Endothelial cell of umbilical vein (primary cell): ENCODE measurements around the gene TRPC1. TPM values are rescaled to one million over a fixed set of nuclear protein-coding genes. Genes with fewer than 3 reads are reported as not detected.

ENCODE experiments used
- BruUV-seq: library from RNA; stranded (reverse); fragments of 400-500 nt; replicated peaks from 2 replicates; lab custom pipeline; 2021; lab: Mats Ljungman, UMichigan
- CTCF ChIA-PET: fragments of 300-600, 350-600 bp; sonication (Branson Sonifier 250); formaldehyde crosslinking; loops from one replicate; lab custom pipeline; 2021; ENCODE audit warnings: antibody characterized with exemption, inconsistent platforms; lab: Charles Lee
- POLR2A ChIA-PET: fragments of 300-600, 350-600 bp; sonication (Branson Sonifier 250); formaldehyde crosslinking; loops from one replicate; lab custom pipeline; 2021; ENCODE audit warnings: antibody characterized with exemption, inconsistent platforms; lab: Charles Lee
- DNase-seq: peaks from one replicate; pipeline ENCODE4 v3.0.0-alpha.2; 2011; ENCODE audit warnings: low read depth, low spot score
- FAIRE-seq: peaks from 2 replicates; lab custom pipeline; 2011; peaks lifted over from hg19 to GRCh38; lab: Jason Lieb, UNC
- H2AFZ ChIP-seq: 2 replicates; pipeline ENCODE4 v1.6.0; 2012; ENCODE audit warnings: low read depth, low read length, control low read depth, inconsistent platforms
- H3K27ac ChIP-seq: 2 replicates; pipeline ENCODE4 v1.5.1; 2011; ENCODE audit warnings: low read depth, mild to moderate bottlenecking, control low read depth, low read length, moderate library complexity; ENCODE audit not compliant: insufficient read depth
- H3K27me3 ChIP-seq, 2 experiments: 2 replicates each; pipeline versions ENCODE4 v1.6.0 to v1.6.1; 2011; ENCODE audit warnings: low read length in 2 of 2, mixed read lengths in 1 of 2; ENCODE audit not compliant: control insufficient read depth in 2 of 2, insufficient read depth in 2 of 2
- H3K36me3 ChIP-seq, 2 experiments: 2 replicates in 1 of 2; 3 replicates in 1 of 2; pipeline ENCODE4 v1.5.1; 2011; ENCODE audit warnings: low read length in 2 of 2, mild to moderate bottlenecking in 1 of 2, moderate library complexity in 1 of 2; ENCODE audit not compliant: control insufficient read depth in 2 of 2, insufficient read depth in 2 of 2; ENCODE audit errors: extremely low read depth in 1 of 2
- H3K4me1 ChIP-seq: 3 replicates; pipeline ENCODE4 v1.5.1; 2011; ENCODE audit warnings: mild to moderate bottlenecking, low read length; ENCODE audit not compliant: control insufficient read depth, insufficient read depth; ENCODE audit errors: extremely low read depth
- H3K4me2 ChIP-seq: 2 replicates; pipeline ENCODE4 v1.6.1; 2011; ENCODE audit warnings: low read length, control low read depth, mixed read lengths; ENCODE audit not compliant: insufficient read depth
- H3K4me3 ChIP-seq, 3 experiments: fragments of 200-600 bp in 1 of 3; sonication (generic), shearing (Covaris generic) in 1 of 3; replicated peaks in 1 of 3; 2 replicates each; pipeline ENCODE4 v1.5.1; 2011 to 2016; ENCODE audit warnings: control low read depth in 3 of 3, low read length in 3 of 3, mild to moderate bottlenecking in 2 of 3, inconsistent platforms in 1 of 3, low read depth in 1 of 3, moderate library complexity in 1 of 3; ENCODE audit not compliant: insufficient read depth in 1 of 3
- H3K79me2 ChIP-seq: 2 replicates; pipeline ENCODE4 v1.6.0; 2012; ENCODE audit warnings: low read length, inconsistent platforms; ENCODE audit not compliant: control insufficient read depth, insufficient read depth
- H3K9ac ChIP-seq: replicated peaks from 2 replicates; pipeline ENCODE3; 2011; ENCODE audit warnings: low read length, control low read depth; ENCODE audit not compliant: insufficient read depth; ENCODE audit errors: extremely low read depth
- H3K9me1 ChIP-seq: replicated peaks from 3 replicates; pipeline ENCODE4 v1.6.0; 2011; ENCODE audit warnings: mild to moderate bottlenecking, low read length; ENCODE audit not compliant: control insufficient read depth, insufficient read depth; ENCODE audit errors: extremely low read depth
- H3K9me3 ChIP-seq: replicated peaks from 2 replicates; pipeline ENCODE4 v1.5.1; 2012; ENCODE audit warnings: low read length, inconsistent platforms; ENCODE audit not compliant: control insufficient read depth, insufficient read depth
- H4K20me1 ChIP-seq: replicated peaks from 2 replicates; pipeline ENCODE3; 2011; ENCODE audit warnings: mild to moderate bottlenecking, low read length; ENCODE audit not compliant: control insufficient read depth, insufficient read depth; ENCODE audit errors: extremely low read depth
- EZH2 ChIP-seq: IDR thresholded peaks from 2 replicates; pipeline ENCODE4 v1.6.1; 2012; ENCODE audit warnings: borderline replicate concordance, low read depth, mild to moderate bottlenecking, moderate library complexity, low read length, inconsistent platforms; ENCODE audit not compliant: severe bottlenecking
- FOS ChIP-seq: IDR thresholded peaks from 2 replicates; pipeline ENCODE4 v1.6.1; 2011; ENCODE audit warnings: mild to moderate bottlenecking, low read length, moderate library complexity, borderline replicate concordance; ENCODE audit not compliant: insufficient read depth
- GATA2 ChIP-seq: IDR thresholded peaks from 2 replicates; pipeline ENCODE4 v1.7.0; 2011; ENCODE audit warnings: low read depth, mild to moderate bottlenecking, moderate library complexity, mixed read lengths, low read length; ENCODE audit not compliant: insufficient read length, insufficient read depth
- JUN ChIP-seq: IDR thresholded peaks from 2 replicates; pipeline ENCODE4 v1.6.1; 2011; ENCODE audit warnings: borderline replicate concordance, low read depth; ENCODE audit not compliant: insufficient read length, insufficient read depth
- MYC ChIP-seq: IDR thresholded peaks from one replicate; pipeline ENCODE4 v1.6.1; 2011; ENCODE audit warnings: mild to moderate bottlenecking, low read depth, low read length
- POLR2A ChIP-seq: IDR thresholded peaks from 2 replicates; pipeline ENCODE4 v1.6.1; 2012; ENCODE audit warnings: low read depth, mild to moderate bottlenecking, control low read depth, low read length
- POLR2AphosphoS5 ChIP-seq: IDR thresholded peaks from 2 replicates; pipeline ENCODE4 v1.6.1; 2012; ENCODE audit warnings: low read depth, mild to moderate bottlenecking, control low read depth, low read length, moderate library complexity; ENCODE audit not compliant: insufficient read depth
- dilution Hi-C: fragments of 300-500 bp; cut with MboI; formaldehyde crosslinking; loops from one replicate; pipeline ENCODE4 v1.15.0; 2019; ENCODE audit warnings: low sequenced_read_pairs; ENCODE audit not compliant: extremely low pct_ligation_motif_present
- intact Hi-C: fragments of 100-400 bp; cut with micrococcal nuclease; formaldehyde crosslinking; loops from one replicate; pipeline ENCODE4 v1.10.0; 2022
- polyA plus RNA-seq, 4 experiments: library from polyadenylated mRNA; depleted of rRNA in 3 of 4; stranded (reverse) in 3 of 4; unstranded in 1 of 4; fragments of >200 nt; gene quantifications; 2 replicates each; pipeline versions ENCODE4 v1.2.1 to v1.2.3, GENCODE V29; 2011 to 2012; ENCODE audit warnings: missing spikeins in 1 of 4
- total RNA-seq: library from RNA; stranded (reverse); gene quantifications from 2 replicates; pipeline ENCODE4 v1.2.3, GENCODE V29; 2021
- TF ChIP-seq, protein P1 (sequence below): IDR thresholded peaks from 2 replicates; pipeline ENCODE4 v1.6.1; 2011; ENCODE audit not compliant: insufficient read depth, insufficient read length
- TF ChIP-seq, protein P2 (sequence below), 2 donors: IDR thresholded peaks; 1 replicate in 1 of 2; 2 replicates in 1 of 2; pipeline ENCODE4 v1.5.1; 2011; ENCODE audit warnings: low read length in 2 of 2, mild to moderate bottlenecking in 2 of 2, moderate library complexity in 2 of 2, control low read depth in 1 of 2, inconsistent platforms in 1 of 2, low read depth in 1 of 2; ENCODE audit not compliant: insufficient read depth in 1 of 2; ENCODE audit errors: extremely low read depth in 1 of 2

TRPC1 gene
- total and polyA plus RNA-seq, 2 donors (not counting 3 experiments of a cell fraction or from before 2014, with no cell fraction given): 3.5 to 5.9 TPM

DNA sequence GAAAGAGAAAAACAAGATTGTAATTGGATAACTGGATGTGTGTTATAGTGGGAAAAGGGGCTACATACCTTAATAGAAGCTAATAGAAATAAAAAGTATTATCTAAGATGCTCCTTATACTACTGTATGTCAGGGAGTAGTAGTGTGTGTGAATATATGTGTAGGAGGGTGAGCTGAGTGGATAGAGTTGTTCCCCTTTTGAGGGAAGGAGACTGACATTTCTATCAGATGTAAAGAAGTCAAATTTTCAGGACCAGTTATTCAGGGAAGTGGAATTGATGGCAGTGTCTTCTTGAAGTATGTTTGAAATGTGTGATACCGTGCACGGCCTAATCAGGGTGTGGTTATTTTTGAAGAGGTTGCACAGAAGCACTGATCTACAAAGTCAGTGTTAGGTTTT is 116.0 kb downstream of the TRPC1 start:
- Histone ChIP-seq H4K20me1 (no peaks in the 10 kb centered on the region), H3K4me3 (no peak overlapping the region), H3K79me2 (no peaks in the 10 kb centered on the region), H3K4me1 (no peaks in the 10 kb centered on the region), H3K9me3 (no peaks in the 10 kb centered on the region), H3K36me3 (no peaks in the 10 kb centered on the region), H3K9ac (no peak overlapping the region), H3K27ac (no peak overlapping the region), H3K27me3 (peaks cover 16 to 21% of the 10 kb centered on the region in 2 experiments), H3K4me2 (no peak overlapping the region), H3K9me1 (no peaks in the 10 kb centered on the region), H2AFZ (no peak overlapping the region)
- dilution Hi-C loops: no loop called here
- intact Hi-C loops: no loop called here
- ChIA-PET POLR2A (no interaction called here), CTCF (interaction anchor here (1.1 to 1.5 kb wide), 2 partner anchors 11 to 142 kb away, joined by 3 to 8 read pairs; no protein-coding TSS in a partner anchor)
- TF ChIP-seq POLR2AphosphoS5 (no peak), POLR2A (no peak), MYC (no peak), GATA2 (no peak), EZH2 (no peak), JUN (no peak), FOS (no peak)
- TF ChIP-seq, protein P1, sequence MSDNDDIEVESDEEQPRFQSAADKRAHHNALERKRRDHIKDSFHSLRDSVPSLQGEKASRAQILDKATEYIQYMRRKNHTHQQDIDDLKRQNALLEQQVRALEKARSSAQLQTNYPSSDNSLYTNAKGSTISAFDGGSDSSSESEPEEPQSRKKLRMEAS: no peak
- TF ChIP-seq, protein P2, sequence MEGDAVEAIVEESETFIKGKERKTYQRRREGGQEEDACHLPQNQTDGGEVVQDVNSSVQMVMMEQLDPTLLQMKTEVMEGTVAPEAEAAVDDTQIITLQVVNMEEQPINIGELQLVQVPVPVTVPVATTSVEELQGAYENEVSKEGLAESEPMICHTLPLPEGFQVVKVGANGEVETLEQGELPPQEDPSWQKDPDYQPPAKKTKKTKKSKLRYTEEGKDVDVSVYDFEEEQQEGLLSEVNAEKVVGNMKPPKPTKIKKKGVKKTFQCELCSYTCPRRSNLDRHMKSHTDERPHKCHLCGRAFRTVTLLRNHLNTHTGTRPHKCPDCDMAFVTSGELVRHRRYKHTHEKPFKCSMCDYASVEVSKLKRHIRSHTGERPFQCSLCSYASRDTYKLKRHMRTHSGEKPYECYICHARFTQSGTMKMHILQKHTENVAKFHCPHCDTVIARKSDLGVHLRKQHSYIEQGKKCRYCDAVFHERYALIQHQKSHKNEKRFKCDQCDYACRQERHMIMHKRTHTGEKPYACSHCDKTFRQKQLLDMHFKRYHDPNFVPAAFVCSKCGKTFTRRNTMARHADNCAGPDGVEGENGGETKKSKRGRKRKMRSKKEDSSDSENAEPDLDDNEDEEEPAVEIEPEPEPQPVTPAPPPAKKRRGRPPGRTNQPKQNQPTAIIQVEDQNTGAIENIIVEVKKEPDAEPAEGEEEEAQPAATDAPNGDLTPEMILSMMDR (IDR thresholded peaks at IDR 0.05; ENCODE audit: extremely low read depth in 1 of 2, insufficient read depth in 1 of 2, low read depth in 1 of 2, low read length in 2 of 2): no peak
- no peak for DNase-seq
- no peak for FAIRE-seq
- BruUV-seq: no TSS peak
